Measurements from ENCODE around the gene ZBED2.

Gene ZBED2

DNA sequence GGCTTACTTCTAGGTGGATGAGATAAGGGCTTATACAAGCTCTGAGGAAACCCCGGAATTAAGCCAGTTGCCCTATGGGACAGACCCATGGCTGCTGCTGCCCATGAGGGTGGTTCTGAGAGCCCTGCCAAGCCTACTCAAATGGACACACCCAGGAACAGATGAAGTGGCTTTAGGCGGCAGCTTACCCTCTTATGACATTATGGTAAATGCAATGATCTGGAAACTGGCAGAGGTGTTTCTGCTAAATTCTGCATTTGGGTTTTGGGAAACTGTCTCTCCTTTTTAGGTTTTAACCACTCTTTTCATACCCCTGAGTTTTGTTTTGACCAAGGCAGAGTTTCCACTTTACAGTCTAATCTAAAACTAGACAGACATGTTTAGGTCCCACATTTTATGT is 9.0 kb upstream of the ZBED2 start:
- DNase-seq (ENCODE audit: low read depth, low spot score), result no peak

DNA sequence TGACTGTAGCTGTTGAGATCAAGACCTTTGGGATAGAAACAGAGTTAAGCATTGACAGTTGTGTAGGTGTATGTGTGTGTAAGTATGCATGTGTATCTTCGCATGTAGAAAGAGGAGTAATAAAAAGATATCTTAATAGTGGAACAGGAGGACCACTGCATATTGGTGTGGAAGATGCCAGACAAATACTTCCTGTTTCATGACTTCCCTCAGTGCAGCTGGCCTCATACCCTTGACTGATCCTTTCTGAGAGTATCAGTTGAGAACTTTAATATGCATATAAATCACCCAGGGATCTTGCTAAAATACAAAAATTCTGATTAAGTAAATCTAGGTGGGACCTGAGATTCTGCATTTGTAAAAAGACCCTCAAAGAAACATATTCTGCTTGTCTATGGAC is 8.5 kb upstream of the ZBED2 start:
- no peak for DNase-seq (ENCODE audit: low read depth, low spot score)

DNA sequence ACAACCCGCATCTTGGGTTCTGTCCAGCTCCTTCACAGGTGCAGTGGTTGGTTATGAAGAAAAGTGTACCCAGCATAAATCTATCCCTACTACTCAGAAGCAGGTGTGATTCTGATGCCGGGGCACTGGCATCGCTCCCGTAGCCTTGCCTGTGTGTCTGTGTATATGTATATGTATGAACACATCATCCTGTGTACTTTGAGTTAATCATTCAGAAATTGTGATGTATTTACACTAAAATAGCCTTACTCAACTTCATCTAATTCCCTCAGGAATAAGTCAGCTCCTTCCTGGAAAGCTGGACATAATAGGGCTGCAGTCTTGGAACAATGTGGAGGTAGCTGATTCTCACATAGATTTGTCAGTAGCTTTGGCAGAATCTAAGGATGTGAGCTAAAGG is 6.7 kb upstream of the ZBED2 start:
- no peak for DNase-seq (ENCODE audit: low read depth, low spot score)

DNA sequence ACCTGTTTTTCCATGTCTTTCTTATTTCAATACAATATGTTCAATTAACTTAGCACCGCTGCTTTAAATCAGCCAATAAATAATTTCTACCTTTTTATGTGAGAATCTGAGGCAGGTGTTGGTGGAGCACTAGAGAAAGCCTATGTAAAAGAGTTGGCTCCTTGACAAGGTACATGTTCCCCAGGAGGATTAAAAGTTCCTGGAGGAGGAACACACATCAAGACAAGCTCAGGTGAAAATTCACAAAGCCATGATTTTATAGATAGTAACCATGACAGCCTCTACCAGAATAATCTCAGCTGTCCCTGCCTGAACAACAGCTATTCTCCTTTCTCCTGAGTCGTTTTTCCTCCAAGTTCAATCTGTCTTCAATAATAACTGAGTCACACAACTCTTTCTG is 3.4 kb upstream of the ZBED2 start:
- no peak for DNase-seq (ENCODE audit: low read depth, low spot score)

DNA sequence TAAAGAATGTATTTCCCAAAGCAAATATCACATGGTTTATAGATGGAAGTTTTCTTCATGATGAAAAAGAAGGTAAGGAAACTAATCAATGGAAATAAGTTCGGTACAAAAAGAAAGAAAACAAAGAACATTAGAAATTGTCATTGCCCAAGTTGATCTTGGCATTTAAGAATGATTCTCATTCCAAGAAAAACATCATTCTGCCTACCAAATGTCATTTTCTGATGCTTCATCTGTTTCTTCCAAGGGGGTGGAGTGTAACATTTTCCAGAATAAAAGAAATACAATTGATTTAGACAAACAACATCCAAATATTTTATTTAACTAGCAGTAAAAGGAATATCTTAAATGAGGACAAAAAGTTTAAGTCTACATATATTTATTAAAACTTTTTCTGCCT is 3.0 kb upstream of the ZBED2 start:
- no peak for DNase-seq (ENCODE audit: low read depth, low spot score)

DNA sequence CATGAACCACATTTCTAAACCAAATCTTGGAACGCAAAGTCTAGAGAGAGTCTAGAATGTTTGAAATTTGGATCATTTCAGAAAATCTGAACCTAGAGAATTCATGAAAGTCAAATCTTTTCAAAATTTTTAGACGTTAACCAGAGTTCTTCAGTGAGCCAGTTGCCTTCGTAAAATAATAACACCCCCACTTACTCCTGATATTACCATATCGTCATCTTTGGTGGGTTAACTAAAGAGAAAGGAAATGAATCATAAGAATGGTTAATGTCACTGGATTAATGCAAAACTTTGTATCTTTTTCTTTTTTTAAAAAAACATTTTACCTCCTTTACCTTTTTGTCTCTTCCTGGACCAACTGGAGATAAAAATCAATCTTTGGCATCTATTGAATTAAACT is 1.2 kb upstream of the ZBED2 start:
- DNase-seq (ENCODE audit: low read depth, low spot score), result no peak

DNA sequence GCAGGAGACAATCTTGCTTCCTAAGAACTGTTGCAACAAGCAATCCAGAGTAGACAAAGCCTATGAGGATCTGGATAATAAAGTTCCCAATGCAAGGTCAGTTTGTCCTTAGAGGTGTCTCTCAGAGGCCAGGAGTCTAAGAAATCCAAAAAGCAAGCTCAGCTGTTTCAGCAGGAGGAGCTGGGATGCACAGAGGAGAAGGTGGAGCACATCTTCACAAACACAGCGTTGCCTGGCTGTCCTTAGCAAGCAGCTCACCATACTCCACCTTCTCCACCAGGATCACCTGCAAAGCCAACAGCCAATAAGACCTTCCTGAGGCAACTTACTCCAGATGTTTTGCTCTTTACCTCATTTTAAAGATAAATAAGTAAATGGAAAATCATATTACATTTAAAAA is 365 bp downstream of the ZBED2 start:
- DNase-seq (ENCODE audit: low read depth, low spot score), result no peak

DNA sequence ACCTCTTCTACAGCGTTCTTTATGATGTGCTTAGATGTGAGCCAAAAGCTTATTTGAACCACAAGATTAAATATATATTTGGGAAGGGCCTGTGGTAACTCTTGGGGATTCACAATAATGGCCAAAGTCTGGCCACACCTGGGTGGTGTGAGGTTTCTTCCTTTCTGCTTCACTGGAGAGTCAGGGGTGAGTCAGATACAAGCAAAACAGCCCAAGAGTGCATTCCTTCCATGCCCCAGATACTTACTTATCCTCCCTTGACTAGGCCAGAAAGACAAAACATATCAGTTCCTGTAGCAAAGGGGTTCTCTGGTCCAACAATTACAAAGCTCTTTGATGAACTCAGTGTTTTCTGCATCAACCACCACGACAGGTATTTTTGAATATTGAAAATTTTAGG is 941 bp downstream of the ZBED2 start:
- DNase-seq (ENCODE audit: low read depth, low spot score), result peak; percentile 84

DNA sequence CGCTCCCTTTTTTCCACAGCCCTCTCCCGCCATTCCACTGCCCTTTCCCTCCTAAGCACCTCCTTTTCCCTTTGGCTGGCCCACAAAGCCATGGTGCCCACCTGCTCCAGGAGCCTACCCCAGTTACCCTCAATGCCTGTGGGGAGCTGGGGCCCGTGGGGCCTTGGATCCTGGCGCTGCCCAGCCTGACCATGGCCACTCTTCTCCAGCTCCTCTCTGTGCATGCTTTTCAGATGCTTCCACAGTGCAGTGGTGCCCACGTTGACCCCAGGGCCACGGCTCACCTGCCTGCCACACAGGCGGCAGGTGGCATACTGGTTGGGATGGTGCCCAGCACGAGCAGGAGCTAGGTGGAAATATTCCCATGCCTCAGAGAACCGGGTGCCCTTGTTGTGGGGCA is 1.5 kb downstream of the ZBED2 start:
- no peak for DNase-seq (ENCODE audit: low read depth, low spot score)

DNA sequence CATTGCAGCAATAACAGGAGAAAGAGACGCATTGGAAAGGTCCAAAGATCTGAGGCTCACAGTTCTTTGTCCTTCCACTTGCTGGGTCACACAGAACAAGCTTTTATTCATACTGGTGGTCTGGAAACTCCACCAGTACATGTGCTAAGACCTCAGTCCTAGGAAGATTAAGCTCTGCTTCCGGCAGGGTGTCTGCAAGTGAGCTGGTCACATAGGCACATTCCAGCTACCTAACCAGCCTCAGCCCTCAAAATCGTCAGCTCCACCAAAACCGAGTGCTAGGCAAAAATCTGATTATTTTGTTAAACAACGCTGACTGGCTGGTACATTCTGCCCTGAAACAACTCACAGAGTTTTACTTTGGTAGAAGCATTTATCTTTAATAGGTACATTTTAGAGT is 2.2 kb downstream of the ZBED2 start:
- DNase-seq (ENCODE audit: low read depth, low spot score), result peak; percentile 53

DNA sequence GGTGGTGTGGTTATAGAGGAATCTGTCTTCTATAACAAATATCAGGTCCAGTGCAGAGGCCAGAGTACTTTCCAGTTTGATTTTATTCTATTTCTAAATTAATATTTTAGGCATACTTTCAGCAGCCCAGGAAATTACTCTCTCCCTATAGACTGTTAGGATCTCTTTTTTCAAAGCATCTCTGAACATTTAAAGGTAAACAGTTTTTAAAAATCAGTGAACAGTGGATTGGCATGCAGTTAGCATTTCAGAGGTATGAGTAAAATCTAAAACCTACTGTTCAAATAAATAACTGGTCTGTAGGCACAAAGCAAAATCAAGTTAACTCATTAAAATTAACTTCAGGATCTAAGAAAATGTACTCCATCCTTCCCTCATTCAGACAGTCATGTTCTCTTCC is 3.0 kb downstream of the ZBED2 start:
- peak; percentile 19 for DNase-seq (ENCODE audit: low read depth, low spot score)

DNA sequence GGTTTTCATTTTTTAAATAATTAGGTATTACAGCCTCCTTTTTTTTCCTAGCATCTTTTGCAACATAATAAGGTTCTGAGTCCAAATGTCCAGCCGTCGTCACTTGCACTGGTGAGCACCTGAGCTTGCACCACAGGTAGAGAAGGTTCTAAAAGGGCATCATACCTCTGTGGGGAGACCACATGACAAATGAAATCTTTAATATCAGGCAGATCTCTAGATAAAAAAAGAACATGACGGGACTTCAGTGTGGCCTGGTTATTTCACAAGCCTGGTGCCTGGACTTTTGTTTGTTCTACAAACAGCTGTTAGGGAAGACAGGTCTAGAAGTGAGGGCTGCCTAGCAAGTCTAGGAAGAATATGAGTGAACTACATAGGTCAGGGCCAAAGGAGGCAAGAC is 3.6 kb downstream of the ZBED2 start:
- no peak for DNase-seq (ENCODE audit: low read depth, low spot score)

DNA sequence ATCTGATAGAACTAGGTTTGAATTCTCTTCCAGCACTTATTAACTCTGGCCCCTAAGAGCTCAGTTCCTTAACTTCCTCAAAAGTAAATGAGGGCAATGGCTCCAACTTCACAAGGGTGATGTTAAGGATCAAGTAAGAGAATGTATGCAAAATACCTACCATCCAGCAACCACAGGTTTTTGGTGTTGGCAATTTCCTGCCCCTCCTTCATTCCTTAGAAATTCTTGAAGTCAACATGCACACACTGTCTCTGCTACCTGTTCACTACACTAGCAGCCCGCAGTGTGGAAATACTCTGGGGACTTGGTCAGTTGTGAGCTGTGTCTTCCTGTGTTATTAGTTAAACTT is 5.0 kb downstream of the ZBED2 start:
- peak; percentile 27 for DNase-seq (ENCODE audit: low read depth, low spot score)

DNA sequence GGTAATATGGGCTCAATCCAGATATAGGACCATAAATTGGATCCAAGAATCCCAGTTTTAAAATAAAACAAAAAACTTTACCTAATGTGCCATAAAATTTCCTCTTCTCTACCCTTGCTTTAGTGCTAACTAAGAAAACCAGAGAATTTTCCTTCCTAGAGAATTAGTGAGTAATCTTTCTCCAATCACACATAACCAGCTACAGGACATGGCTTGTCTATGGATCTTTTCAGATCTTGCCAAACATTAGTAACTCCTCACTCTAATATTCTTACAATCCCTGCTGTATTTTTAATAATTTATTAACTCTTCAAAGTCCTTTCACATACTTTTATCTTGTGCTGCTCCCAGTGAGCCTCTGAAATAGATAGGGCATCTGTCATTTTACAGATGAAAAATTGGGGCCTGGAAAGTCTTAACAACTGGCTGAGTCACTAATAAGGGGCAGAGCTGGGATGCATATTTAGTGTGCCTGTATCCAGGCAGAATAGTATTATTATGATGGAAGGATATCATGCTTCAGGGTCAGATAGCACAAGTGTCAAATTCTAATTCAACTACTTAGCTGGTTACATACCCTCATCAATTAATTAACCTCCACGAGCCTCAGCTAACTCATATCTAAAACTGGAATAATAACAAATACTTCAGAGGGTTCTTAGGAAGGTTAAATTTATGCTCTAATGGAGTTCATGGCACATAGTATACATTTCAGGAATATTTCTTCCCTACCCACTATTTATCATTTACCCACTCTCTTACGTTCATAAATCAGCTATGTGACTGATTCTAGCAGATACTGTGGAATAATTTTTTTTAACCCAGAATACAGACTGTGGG is 5.6 kb downstream of the ZBED2 start:
- peak; percentile 20 for DNase-seq (ENCODE audit: low read depth, low spot score)

DNA sequence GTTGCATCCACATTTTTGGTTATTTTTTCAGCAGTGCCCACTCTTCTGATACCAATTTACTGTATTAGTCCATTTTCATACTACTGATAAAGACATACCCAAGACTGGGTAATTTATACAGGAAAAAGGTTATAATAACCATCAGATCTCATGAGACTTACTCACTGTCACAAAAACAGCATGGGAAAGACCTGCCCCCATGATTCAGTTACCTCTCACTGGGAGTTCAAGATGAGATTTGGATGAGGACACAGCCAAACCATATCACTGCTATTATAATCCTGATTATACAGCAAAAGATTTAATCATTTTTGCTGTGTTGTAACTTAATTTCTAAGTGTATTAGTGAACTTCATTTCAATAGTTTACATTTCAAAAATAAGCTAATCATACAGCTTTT is 6.6 kb downstream of the ZBED2 start:
- DNase-seq (ENCODE audit: low read depth, low spot score), result no peak

DNA sequence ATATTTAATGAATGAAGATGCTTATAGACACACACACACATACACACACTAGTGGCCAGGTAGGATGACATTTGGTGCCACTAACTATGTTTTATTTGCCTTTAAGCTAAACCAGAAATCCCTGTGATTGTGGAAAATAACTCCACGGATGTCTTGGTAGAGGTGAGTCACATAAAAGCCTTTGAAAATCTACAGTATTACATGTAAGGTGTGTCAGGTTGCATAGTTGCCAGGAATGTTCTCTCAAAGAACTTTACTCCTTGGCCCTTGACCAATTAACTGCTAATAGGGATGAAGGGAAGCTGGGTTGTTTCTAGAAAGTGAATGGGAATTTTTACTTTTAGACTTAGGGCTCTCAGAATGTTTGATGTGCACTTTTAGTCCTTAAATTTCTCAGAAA is 9.9 kb downstream of the ZBED2 start:
- DNase-seq (ENCODE audit: low read depth, low spot score), result peak; percentile 78

DNA sequence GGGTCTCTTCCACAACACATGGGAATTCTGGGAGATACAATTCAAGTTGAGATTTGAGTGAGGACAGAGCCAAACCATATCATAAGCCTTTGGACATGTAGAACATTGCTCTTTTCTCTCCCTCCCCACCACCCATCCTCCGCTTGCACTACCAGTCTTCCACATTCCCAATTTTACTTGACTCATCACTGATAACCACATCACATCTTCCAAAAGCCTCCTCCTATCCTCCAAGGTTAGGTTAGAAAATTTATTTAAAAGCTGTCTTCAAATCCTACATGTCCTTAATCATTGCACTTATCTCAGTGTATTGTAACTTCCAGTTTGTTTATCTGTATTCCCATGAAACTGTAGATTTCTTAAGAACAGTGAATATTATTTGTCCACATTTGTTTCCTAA is 10.4 kb downstream of the ZBED2 start:
- no peak for DNase-seq (ENCODE audit: low read depth, low spot score)

DNA sequence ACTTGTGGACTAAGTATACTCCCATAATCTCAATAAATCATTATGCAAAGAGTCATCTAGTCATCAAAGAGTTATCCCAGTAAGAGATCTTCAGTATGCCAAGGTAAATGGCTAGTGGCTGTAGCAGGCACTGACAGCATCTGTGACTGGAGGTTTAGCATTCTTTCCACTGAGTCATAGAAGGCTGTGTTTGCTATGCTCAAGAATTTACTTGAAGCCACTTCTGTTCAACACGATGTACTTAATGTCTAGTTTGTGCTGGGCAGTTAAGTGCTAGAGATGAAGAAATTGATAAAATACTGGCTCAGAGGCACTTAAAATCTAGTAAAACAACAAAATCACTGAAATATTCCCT is 13.0 kb downstream of the ZBED2 start:
- peak; percentile 92 for DNase-seq (ENCODE audit: low read depth, low spot score)

DNA sequence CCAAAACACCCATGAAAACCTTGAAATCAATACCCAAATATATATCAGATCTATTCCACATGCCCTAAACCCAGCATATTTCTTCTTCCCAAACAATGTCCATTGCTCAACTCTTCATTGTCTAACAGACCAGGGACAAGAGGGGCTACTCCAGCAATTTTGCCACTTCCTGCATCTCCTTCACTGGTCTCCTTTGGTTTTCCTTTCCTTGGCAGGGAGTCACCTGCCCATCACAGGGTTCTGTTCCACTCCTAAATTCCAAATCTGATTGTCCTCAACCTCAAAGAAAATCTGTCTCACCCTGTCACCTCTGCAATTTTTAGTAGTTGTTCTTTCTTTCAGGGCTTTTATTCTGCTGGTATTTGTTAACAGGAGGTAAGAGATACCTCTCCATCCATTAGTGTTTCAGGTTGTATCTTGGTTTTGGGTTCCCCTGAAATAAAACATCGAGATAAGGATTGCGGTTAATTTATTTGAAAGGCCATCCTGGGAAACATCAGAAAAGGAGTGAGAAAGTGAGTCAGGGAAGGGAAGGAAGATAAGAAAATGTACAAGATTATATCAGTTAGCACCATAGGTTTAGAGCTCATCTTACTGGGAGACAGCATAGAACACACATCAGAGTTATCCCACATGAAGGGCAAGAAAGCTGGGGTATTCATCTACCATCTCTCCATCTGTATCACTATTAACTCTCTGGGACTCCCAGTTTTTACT is 13.6 kb downstream of the ZBED2 start:
- no peak for DNase-seq (ENCODE audit: low read depth, low spot score)

DNA sequence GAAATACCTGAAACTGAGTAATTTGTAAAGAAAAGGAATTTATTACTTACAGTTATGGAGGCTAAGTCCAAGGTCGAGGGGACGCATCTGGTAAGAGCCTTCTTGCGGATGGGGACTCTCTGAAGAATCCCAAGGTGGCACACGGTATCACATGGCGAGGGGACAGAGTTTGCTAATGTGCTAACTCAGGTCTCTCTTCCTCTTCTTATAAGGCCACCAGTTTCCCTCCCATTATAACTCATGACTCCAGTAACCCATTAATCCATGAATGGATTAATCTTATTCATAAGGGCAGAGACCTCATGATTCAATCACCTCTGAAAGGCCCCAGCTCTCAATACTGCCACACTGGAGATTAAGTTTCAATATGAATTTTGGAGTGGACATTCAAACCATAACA is 15.7 kb downstream of the ZBED2 start:
- no peak for DNase-seq (ENCODE audit: low read depth, low spot score)

DNA sequence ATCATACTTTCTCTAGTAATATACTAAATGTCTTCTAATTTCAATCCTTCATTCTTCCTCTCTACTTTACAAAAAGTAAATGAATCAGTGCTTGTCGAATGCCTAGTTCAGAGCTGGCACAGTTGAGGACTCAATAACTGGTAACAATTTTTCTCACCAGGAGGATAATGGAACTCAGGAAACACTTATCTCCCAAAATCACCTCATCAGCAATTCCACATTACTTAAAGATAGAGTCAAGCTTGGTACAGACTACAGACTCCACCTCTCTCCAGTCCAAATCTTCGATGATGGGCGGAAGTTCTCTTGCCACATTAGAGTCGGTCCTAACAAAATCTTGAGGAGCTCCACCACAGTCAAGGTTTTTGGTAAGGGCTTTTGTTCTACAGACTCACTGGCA is 16.3 kb downstream of the ZBED2 start:
- no peak for DNase-seq (ENCODE audit: low read depth, low spot score)

DNA sequence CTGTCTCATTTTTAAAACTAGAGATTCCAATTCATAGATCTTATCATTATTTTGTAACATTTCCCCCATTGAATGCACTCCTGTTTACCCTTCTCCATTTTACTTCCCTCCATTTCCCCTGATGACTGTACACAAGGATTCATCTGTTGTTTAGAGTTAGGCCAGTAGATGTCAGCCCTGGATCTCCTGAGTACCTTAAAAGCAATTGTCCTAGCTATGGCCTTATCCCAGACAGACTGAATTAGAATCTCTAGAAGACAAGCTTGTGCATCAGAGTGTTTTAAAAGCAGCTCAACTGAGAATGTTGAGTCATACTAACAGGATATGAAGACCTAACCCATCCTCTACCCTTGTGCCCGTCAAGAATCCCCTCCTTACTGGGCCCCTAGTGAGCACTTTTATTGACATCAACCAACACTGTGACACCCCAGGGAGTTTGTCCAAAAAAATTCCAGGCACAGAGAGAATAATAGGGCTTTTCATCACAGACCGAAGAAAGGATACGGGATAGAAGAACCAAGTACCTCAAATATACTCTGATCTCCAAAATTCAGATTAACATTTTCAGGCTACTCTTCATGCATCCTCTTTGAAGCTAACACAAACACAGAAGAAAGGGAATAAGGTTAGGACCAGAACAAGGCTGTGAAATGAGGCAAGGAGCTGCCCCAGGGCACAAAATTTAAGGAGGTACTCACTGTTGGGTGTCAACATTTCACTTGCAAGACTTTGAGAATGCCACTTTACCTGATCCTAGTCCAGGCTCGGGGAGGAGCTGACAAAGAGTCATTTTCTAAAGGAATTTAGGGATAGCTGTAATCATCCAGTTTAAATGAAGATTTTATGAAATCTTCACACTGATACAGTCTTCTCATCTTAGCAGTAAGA is 17.1 kb downstream of the ZBED2 start:
- DNase-seq (ENCODE audit: low read depth, low spot score), result peak; percentile 80

DNA sequence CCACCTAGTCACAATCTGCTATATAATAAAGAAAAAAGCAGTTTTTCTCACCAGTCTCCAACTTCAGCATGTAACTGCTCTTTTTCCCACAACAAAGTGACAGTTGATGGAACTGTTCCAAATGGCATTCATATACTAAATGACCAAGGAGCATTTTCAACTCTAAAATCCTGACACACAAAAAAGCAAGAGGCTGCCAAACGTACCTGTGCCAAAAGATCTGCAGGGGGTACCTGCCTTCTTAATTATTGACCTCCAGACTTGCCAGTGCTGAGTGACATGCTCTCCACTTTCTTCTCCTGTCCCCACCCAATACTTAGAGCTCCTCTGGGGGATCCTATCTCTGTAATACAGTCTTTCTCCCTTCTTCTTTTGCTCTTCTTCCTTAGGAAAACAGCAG is 18.0 kb downstream of the ZBED2 start:
- no peak for DNase-seq (ENCODE audit: low read depth, low spot score)
